Stimulated activated CD4-positive, alpha-beta T cell treated with anti-CD3 and anti-CD28 coated beads, TNF-alpha, amount 100 ng/mL, for 4 hours (primary cell): ENCODE measurements around the gene KIF5A.
"Not testable (repeated sequence)": the region's sequence is repeated elsewhere in the genome, so short reads cannot be mapped to it uniquely, and the experiment has no call there.

Source experiments
- DNase-seq, 3 experiments: peaks; one replicate each; pipeline ENCODE4 v3.0.0-alpha.2; 2020; ENCODE audit warnings: low read depth in 3 of 3

Gene KIF5A

GRCh38 chr12:57607958-57608663, 58.3 kb downstream of the KIF5A start:
- no peak for DNase-seq

GRCh38 chr12:57609101-57609780, 59.4 kb downstream of the KIF5A start:
- DNase-seq: no peak

- no peak for DNase-seq
These were observed 60.1 kb downstream of the KIF5A start for GRCh38 chr12:57609781-57610553.

GRCh38 chr12:57610554-57611107, 60.8 kb downstream of the KIF5A start:
- DNase-seq: no peak

- peak in 1 of 3 experiments; percentile 51 for DNase-seq
These were observed 61.4 kb downstream of the KIF5A start, which contains the start of gene ARHGEF25 for GRCh38 chr12:57611108-57611826. Gene ARHGEF25, plus strand, starts transcription at chr12:57611435. Its CDS starts 460 bp downstream, at chr12:57611895.

GRCh38 chr12:57611827-57612710, 62.2 kb downstream of the KIF5A start:
- DNase-seq: no peak

- DNase-seq: no peak
These were observed 63.0 kb downstream of the KIF5A start for GRCh38 chr12:57612711-57613426.

- no peak for DNase-seq
These were observed 63.7 kb downstream of the KIF5A start for GRCh38 chr12:57613427-57614109.

- DNase-seq: no peak
These were observed 64.5 kb downstream of the KIF5A start for GRCh38 chr12:57614178-57614947.

- no peak for DNase-seq
These were observed 65.2 kb downstream of the KIF5A start for GRCh38 chr12:57614948-57615500.

GRCh38 chr12:57615637-57616036, 65.8 kb downstream of the KIF5A start:
- DNase-seq: no peak

GRCh38 chr12:57616383-57617101, 66.7 kb downstream of the KIF5A start:
- no peak for DNase-seq

GRCh38 chr12:57617942-57618341, 68.1 kb downstream of the KIF5A start:
- no peak for DNase-seq

- not testable (repeated sequence) for DNase-seq
These were observed 68.6 kb downstream of the KIF5A start for GRCh38 chr12:57618431-57618830.

- no peak for DNase-seq
These were observed 69.2 kb downstream of the KIF5A start for GRCh38 chr12:57618966-57619433.

GRCh38 chr12:57619434-57620244, 69.8 kb downstream of the KIF5A start:
- no peak for DNase-seq
